ENCODE results near the gene CCL3.
"Not testable (repeated sequence)": the region's sequence is repeated elsewhere in the genome, so short reads cannot be mapped to it uniquely, and the experiment has no call there.

CCL3 gene

DNA sequence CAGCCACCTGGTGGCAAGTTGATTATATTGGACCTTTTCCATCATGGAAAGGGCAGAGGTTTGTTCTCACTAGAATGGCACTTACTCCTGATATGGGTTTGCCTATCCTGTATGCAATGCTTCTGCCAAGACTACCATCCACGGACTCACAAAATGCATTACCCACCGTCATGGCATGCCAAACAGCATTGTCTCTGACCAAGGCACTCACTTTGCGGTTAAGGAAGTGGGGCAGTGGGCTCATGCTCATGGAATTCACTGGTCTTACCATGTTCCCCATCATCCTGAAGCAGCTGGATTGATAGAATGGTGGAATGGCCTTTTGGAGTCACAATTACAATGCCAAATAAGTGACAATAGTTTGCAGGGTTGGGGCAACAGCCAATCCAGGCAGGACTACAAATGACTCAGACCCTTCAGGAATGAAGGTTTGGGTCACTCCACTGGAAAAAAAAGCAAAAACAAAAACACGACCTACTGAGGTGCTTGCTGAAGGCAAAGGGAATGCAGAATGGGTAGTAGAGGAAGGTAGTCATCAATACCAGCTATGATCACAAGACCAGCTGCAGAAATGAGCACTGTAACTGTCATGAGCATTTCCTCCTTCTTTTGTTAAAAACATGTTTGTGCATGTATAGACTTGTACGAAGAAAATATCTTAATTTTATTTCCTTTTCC is 25.2 kb upstream of the CCL3 start:
- not testable (repeated sequence) for DNase-seq

GRCh38 chr17:36113131-36113530 is 23.2 kb upstream of the CCL3 start:
- DNase-seq: not testable (repeated sequence)

DNA sequence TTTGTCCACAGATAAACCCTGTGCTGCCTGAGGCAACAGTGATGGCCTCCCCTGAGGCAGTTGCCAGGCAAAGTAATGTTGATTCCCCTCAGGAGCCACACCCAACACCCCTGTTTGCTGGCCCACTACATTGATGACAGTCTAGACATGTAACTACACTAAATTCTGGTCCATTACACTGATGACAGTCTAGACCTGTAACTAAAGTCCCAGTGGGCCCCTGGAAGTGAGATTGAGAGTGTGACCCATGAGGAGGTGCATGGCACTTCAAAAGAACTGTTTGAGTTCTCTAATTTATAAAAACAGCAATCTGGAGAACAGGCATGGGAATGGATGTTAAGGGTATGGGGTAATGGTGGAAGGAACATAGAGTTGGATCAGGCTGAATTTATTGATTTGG is 22.6 kb upstream of the CCL3 start:
- DNase-seq: no peak

DNA sequence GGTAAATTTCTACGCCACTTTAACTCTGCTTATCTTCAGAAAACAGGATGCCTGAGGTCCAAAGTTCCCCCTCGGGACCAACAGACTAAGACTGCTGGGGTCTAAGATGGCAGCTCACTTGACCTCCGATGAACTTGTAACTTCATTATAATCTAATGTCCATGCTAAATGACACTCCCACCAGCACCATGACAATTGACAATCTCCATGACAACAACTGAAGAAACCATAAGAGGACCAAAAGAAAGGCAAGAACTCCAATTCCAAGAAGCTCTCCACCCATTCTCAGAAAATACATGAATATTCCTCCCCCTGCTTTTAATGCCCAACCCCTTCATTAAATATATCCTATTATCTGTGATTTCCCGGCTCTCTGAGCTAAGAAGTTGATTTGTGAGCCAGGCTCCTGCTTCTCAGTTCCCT is 21.1 kb upstream of the CCL3 start:
- no peak for DNase-seq

DNA sequence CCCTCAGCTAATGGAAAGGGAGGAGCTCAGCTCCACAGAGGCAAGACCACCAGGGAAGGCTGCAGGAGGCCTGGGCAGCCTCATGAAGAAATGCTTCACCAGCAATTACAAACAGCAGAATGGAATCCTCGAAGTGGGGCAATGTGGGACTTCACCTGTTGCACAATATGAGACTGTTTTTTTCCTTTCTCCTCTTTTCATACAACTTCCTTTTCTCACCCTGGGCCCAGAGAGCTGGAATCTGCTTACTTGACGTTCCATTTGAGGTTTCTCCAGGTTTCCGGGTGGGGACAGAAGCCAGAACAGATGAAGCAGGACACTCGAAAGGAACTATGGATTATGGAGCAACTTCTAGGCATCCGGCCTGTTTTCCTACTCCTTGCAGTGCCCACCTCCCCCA is 18.3 kb upstream of the CCL3 start:
- DNase-seq: not testable (repeated sequence)

DNA sequence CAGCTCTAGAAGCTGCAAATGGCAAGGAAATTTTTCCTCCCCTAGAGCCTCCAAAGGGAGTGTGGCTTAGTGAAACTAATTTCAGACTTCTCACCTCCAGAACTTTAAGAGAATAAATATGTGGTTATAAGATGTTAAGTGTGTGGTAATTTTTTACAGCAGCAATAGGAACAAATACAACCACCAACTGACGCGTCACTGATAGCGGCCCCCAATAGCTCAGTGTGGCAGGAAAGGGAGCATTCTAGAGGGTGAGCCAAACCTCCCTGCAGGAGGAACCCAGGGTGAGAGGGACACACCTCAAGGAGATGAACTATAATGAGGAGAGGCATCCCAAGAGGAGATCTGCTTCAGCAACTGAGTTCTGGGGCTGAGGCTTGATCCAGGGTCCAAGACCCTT is 17.7 kb upstream of the CCL3 start:
- no peak for DNase-seq

DNA sequence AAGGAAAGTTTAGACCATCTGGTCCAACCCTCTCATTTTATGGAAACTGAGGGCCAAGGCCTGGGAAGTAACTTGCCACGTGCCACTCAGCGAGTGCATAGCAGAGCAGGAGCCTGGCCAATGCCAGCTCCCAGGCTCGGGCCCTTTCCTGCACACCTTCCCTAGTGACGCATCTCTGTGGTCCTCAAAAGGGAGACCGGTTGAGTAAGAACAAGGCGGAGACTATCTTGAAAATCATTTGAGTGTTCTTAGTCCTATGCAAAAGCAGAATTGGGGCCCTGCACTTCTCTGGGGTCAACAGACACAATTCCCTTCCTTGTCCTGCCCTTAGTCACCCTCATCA is 16.5 kb upstream of the CCL3 start:
- no peak for DNase-seq

GRCh38 chr17:36105781-36106492 is 16.0 kb upstream of the CCL3 start:
- no peak for DNase-seq

DNA sequence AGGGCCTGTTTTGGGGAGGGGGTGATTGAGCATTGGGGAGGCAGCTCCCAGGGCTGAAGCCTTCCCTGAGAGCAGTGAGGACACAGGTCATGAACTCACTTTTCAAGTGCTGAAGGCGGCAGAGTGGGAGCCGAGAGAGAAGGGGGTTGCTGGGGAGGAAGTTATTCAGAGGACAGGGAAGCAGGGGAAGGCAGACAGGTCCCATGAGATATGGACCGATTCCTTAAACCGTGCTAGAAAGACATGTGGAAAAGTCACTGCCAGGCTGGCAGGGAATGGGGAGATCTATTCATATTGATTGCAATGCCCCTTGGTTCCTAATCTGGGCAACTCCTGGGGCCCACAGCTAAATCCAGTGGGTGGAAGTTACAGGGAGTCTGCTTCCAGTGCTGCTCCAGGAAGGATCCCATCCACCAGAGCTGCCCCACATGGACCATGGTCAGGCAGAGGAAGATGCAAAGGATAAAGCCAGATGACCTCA is 14.8 kb upstream of the CCL3 start:
- DNase-seq: no peak

GRCh38 chr17:36104246-36104645 is 14.3 kb upstream of the CCL3 start:
- not testable (repeated sequence) for DNase-seq

- DNase-seq: not testable (repeated sequence)
These were observed 13.5 kb upstream of the CCL3 start, which contains the start of gene CCL4 for GRCh38 chr17:36103401-36103975. Gene CCL4 (plus strand): TSS chr17:36103827. CDS start chr17:36103906, 79 bp downstream.

- not testable (repeated sequence) for DNase-seq
These were observed 9.1 kb upstream of the CCL3 start for GRCh38 chr17:36099004-36099403.

DNA sequence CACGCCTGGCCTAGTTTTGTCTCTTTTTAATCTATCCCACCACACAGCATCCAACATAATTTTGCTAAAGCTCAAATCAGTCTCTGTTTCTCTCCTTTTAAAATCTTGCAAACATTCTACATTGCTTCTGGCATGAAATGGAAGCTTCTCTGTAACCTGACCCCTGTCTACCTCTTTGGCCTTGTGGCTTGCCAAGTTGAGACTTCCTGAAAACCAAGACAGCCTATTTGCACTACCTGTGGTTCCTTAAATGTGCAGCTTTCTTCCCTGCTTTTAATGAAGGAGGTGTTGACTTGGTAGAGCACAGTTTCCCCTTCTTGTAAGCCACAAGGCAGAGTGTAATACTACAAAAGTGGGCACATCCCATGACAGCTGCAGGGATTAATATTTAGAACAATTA is 6.0 kb upstream of the CCL3 start:
- DNase-seq: no peak

- DNase-seq: no peak
These were observed 4.8 kb upstream of the CCL3 start for GRCh38 chr17:36094746-36095145.

DNA sequence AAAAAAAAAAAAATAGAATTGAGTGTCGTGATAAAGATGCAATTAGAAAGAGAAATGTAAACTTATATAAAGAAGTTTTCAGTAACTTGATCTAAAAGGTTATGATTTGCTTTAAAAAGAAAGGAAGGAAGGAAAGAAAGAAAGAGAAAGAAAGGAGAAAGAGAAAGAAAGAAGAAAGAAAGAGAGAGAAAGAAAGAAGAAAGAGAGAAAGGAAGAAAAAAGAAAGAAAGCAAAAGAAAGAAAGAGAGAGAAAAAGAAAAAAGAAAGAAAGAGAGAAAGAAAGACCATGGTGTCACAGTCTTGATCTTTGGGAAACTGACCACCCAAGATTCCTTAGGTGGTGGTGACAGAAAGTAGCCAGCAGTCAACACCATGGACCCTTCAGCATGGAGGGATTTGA is 4.3 kb upstream of the CCL3 start:
- no peak for DNase-seq

DNA sequence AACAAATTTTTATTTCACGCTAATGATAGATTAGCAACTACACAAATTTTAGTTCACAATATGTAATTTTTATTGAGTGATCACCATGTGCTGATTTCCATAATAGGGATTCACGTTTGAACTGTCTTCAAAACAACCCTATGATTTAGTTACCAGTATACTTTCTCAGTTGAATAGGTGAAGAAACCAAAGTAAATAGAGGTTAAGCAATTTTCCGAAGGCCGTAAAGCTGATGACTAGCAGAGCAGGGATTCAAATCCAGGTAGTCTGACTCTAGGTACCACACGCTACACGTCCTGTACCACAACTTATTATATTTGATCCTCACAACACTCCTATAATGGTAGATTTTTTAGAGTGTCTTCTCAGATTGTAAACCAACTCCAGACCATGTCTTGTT is 2.8 kb upstream of the CCL3 start:
- not testable (repeated sequence) for DNase-seq

GRCh38 chr17:36092230-36092629 is 2.3 kb upstream of the CCL3 start:
- DNase-seq: no peak

DNA sequence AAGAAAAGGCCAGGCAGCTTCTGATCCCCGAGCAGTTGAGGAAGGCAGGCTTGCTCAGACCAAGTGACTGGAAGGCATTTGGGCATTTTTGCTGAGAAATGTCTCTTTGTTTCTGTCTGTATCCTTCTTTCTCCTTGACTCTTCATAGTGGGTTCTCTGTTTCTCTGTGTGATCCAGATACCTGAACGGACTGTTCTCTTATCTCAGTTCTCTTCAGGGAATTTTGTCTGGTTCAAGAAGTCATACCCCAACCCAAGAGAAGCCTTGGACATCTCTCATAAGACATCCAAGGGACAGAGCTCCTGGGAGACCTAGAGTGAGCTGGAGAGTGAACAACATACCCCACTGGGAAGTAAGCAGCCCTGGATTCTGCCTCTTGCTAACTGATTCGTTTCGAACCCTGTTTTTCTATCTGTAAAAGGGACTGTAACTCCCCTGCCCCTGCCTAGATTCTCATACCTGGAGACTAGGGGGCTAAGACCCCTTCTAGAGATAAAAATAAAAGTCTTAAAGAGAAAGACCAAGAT is 541 bp downstream of the CCL3 start:
- no peak for DNase-seq

DNA sequence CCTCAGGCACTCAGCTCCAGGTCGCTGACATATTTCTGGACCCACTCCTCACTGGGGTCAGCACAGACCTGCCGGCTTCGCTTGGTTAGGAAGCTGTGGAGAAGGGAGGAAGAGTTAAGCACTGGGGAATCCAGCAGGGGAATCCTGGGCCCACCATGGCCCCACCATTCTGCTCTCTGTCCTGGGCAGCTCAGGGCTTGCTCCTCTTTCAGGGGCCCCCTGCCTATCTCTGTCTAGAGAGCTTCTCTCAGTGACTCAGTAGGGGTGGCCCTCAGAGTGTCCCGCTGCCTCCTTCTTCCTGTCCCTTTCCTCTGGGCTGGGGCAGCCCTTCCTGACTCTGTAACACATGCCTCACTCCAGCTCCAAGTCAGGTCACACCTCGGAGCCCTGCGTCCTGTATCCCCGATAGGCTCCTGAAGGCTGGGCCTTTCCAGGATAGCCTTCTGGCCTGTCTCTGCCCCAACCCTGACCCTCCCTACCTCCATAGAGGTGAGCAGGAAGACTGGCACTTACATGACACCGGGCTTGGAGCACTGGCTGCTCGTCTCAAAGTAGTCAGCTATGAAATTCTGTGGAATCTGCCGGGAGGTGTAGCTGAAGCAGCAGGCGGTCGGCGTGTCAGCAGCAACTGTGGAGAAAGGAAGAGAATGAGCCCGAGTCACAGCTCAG is 1.1 kb downstream of the CCL3 start:
- no peak for DNase-seq

- DNase-seq: not testable (repeated sequence)
These were observed 1.9 kb downstream of the CCL3 start for GRCh38 chr17:36087897-36088572.

GRCh38 chr17:36087471-36087870 is 2.5 kb downstream of the CCL3 start:
- DNase-seq: not testable (repeated sequence)

GRCh38 chr17:36086791-36087190 is 3.2 kb downstream of the CCL3 start:
- DNase-seq: no peak

GRCh38 chr17:36085765-36086164 is 4.2 kb downstream of the CCL3 start:
- DNase-seq: no peak
